ENCODE measurements around the gene PLA2G6.

- TF ChIP-seq, protein P1, sequence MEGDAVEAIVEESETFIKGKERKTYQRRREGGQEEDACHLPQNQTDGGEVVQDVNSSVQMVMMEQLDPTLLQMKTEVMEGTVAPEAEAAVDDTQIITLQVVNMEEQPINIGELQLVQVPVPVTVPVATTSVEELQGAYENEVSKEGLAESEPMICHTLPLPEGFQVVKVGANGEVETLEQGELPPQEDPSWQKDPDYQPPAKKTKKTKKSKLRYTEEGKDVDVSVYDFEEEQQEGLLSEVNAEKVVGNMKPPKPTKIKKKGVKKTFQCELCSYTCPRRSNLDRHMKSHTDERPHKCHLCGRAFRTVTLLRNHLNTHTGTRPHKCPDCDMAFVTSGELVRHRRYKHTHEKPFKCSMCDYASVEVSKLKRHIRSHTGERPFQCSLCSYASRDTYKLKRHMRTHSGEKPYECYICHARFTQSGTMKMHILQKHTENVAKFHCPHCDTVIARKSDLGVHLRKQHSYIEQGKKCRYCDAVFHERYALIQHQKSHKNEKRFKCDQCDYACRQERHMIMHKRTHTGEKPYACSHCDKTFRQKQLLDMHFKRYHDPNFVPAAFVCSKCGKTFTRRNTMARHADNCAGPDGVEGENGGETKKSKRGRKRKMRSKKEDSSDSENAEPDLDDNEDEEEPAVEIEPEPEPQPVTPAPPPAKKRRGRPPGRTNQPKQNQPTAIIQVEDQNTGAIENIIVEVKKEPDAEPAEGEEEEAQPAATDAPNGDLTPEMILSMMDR (IDR thresholded peaks at IDR 0.05) = no peak
- no peak for TF ChIP-seq POLR2A (IDR thresholded peaks at IDR 0.05)
These were observed 3.2 kb upstream of the PLA2G6 start for GRCh38 chr22:38184788-38185187.
